Liver (tissue), 3 donors: Measurements from ENCODE around the gene FGFR3.

Experiments used
- FOXA1 ChIP-seq: IDR thresholded peaks from 2 replicates; pipeline ENCODE4 v1.6.1; 2016; ENCODE audit warnings: antibody characterized with exemption
- GABPA ChIP-seq, 2 donors: IDR thresholded peaks in 1 of 2; conservative IDR thresholded peaks in 1 of 2; 2 replicates each; pipeline ENCODE4 v1.6.1; 2016; ENCODE audit warnings: antibody characterized with exemption in 2 of 2, mild to moderate bottlenecking in 1 of 2, moderate library complexity in 1 of 2
- HNF4G ChIP-seq: IDR thresholded peaks from 2 replicates; pipeline ENCODE4 v1.6.1; 2016; ENCODE audit warnings: antibody characterized with exemption
- RAD21 ChIP-seq, 2 donors: IDR thresholded peaks; 2 replicates each; pipeline ENCODE4 v1.6.1; 2016; ENCODE audit warnings: antibody characterized with exemption in 2 of 2, mild to moderate bottlenecking in 2 of 2
- SP1 ChIP-seq: IDR thresholded peaks from 2 replicates; pipeline ENCODE4 v1.6.1; 2018; ENCODE audit warnings: antibody characterized with exemption, mild to moderate bottlenecking
- TF ChIP-seq, protein P1 (sequence below): fragments of 150-350 bp; IDR thresholded peaks from 2 replicates; pipeline ENCODE4 v1.5.1; 2017; ENCODE audit warnings: improper control_type of control experiment, low read depth, low read length; ENCODE audit not compliant: missing input control
- TF ChIP-seq, protein P2 (sequence below): IDR thresholded peaks from 2 replicates; pipeline ENCODE4 v1.6.1; 2016; ENCODE audit warnings: antibody characterized with exemption
- TF ChIP-seq, protein P3 (sequence below): IDR thresholded peaks from 2 replicates; pipeline ENCODE4 v1.6.1; 2016; ENCODE audit warnings: antibody characterized with exemption, mild to moderate bottlenecking
- TF ChIP-seq, protein P4 (sequence below): IDR thresholded peaks from 2 replicates; pipeline ENCODE4 v1.6.1; 2016; ENCODE audit warnings: antibody characterized with exemption
- TF ChIP-seq, protein P5 (sequence below): IDR thresholded peaks from 2 replicates; pipeline ENCODE4 v1.6.1; 2016; ENCODE audit warnings: antibody characterized with exemption
- donor health status: healthy.
- donor health status: healthy.

DNA sequence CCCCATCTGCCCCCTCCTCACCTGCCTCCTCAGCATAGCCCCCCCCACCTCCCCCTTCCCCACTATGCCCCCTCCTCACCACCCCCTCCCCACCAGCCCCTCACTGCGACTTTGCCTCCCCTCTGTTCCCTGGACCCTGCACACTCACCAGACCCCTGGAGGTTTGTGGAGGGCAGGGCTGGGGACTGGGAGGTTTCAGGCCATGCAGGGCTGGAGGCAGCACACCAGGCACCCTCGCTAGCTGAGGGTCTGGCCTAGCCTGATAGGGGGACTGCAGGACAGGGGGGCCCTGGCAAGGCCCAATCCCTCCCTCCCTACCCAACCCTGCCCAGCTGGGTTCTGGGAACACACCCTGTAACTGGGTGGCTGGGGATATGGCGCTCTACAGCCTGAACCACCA is 43.7 kb upstream of the FGFR3 start:
- TF ChIP-seq, protein P1, sequence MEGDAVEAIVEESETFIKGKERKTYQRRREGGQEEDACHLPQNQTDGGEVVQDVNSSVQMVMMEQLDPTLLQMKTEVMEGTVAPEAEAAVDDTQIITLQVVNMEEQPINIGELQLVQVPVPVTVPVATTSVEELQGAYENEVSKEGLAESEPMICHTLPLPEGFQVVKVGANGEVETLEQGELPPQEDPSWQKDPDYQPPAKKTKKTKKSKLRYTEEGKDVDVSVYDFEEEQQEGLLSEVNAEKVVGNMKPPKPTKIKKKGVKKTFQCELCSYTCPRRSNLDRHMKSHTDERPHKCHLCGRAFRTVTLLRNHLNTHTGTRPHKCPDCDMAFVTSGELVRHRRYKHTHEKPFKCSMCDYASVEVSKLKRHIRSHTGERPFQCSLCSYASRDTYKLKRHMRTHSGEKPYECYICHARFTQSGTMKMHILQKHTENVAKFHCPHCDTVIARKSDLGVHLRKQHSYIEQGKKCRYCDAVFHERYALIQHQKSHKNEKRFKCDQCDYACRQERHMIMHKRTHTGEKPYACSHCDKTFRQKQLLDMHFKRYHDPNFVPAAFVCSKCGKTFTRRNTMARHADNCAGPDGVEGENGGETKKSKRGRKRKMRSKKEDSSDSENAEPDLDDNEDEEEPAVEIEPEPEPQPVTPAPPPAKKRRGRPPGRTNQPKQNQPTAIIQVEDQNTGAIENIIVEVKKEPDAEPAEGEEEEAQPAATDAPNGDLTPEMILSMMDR = no peak
- TF ChIP-seq, protein P2, sequence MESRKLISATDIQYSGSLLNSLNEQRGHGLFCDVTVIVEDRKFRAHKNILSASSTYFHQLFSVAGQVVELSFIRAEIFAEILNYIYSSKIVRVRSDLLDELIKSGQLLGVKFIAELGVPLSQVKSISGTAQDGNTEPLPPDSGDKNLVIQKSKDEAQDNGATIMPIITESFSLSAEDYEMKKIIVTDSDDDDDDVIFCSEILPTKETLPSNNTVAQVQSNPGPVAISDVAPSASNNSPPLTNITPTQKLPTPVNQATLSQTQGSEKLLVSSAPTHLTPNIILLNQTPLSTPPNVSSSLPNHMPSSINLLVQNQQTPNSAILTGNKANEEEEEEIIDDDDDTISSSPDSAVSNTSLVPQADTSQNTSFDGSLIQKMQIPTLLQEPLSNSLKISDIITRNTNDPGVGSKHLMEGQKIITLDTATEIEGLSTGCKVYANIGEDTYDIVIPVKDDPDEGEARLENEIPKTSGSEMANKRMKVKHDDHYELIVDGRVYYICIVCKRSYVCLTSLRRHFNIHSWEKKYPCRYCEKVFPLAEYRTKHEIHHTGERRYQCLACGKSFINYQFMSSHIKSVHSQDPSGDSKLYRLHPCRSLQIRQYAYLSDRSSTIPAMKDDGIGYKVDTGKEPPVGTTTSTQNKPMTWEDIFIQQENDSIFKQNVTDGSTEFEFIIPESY = no peak
- TF ChIP-seq HNF4G (no peak), GABPA (IDR thresholded peaks at IDR 0.05 in 1 of 2, conservative IDR thresholded peaks at IDR 0.05 in 1 of 2) (no peak), FOXA1 (no peak), SP1 (no peak), RAD21 (IDR thresholded peaks at IDR 0.05) (no peak)
- TF ChIP-seq, protein P3, sequence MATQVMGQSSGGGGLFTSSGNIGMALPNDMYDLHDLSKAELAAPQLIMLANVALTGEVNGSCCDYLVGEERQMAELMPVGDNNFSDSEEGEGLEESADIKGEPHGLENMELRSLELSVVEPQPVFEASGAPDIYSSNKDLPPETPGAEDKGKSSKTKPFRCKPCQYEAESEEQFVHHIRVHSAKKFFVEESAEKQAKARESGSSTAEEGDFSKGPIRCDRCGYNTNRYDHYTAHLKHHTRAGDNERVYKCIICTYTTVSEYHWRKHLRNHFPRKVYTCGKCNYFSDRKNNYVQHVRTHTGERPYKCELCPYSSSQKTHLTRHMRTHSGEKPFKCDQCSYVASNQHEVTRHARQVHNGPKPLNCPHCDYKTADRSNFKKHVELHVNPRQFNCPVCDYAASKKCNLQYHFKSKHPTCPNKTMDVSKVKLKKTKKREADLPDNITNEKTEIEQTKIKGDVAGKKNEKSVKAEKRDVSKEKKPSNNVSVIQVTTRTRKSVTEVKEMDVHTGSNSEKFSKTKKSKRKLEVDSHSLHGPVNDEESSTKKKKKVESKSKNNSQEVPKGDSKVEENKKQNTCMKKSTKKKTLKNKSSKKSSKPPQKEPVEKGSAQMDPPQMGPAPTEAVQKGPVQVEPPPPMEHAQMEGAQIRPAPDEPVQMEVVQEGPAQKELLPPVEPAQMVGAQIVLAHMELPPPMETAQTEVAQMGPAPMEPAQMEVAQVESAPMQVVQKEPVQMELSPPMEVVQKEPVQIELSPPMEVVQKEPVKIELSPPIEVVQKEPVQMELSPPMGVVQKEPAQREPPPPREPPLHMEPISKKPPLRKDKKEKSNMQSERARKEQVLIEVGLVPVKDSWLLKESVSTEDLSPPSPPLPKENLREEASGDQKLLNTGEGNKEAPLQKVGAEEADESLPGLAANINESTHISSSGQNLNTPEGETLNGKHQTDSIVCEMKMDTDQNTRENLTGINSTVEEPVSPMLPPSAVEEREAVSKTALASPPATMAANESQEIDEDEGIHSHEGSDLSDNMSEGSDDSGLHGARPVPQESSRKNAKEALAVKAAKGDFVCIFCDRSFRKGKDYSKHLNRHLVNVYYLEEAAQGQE = no peak
- TF ChIP-seq, protein P4, sequence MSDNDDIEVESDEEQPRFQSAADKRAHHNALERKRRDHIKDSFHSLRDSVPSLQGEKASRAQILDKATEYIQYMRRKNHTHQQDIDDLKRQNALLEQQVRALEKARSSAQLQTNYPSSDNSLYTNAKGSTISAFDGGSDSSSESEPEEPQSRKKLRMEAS = no peak
- TF ChIP-seq, protein P5, sequence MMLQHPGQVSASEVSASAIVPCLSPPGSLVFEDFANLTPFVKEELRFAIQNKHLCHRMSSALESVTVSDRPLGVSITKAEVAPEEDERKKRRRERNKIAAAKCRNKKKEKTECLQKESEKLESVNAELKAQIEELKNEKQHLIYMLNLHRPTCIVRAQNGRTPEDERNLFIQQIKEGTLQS = no peak
